HUDEP-2 (cell line): ENCODE results near the gene TAPT1.

Experiments
- DNase-seq, 76 experiments: peaks; one replicate each; lab custom pipeline; 2025; ENCODE audit not compliant: unreplicated experiment in 76 of 76; lab: John Stamatoyannopoulos, UW

TAPT1 gene

DNA sequence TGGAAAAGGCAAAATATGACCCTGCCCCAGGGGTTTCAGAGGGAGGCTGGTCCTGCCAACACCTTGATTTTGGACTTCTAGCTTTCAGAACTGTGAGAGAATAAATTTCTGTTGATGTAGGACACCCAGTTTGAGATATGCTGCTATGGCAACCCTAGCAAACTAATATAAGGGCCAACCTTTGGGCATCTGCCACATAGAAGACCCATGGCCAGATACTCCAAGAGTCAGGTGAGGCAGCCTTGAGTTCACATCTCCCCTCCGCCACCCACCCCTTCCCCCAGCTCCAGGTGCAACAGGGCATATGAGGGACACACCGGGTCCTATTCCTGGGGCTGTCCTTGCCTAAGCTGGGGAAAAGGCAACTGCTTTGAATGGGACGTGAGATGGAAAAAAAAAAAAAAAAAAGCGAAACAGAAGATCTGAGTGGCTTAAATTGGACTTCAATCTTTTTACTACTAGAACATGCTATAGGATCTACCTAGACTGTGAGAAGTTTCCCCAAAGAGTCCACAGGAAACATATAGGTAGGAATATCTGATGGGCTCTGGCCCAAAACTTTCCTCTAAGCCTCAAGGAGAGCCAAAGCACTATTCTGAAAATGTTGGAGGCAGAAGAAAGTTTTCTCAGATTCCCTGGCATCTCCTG lies 85.9 kb downstream of the TAPT1 start:
- no peak for DNase-seq

DNA sequence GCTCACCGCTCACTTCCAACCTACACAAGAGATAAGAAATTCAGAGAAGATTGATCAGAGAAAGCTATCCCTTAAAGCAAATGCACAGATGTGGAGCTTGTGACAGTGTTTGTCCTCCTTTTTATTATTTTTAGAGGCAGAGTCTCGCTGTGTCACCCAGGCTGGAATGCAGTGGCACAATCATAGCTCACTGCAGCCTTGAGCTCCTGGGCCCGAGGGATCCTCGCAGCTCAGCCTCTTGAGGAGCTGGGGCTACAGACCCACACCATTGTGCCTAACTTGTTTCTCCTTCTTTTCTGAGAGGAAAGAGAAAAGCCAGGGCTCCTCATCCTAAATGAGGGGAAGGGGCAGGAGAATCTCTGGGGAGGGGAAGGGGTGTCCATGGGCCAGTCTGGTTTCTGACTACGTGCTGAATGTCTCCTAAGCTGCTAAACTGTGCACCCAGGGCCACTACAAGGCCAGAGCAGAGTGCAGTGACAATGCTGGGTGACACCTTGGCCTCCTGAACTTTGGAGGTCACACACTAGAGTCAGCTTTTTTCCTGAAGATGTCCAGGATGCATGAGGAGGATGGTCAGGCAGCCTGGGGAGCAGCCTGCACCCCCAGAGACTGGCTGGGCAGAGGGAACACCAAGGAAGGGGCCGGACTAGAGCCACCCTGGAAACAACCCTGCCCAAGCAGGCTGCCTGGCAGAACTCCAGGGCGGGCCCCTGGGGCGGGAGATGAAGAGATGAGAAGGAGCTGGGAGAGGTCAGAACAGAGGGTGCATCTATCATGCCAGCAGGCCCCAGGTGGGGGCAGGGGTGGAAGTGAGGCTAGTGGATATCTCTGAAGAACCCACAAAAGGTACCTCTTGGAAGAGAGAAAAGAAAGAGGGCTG lies 87.0 kb downstream of the TAPT1 start:
- peak in 70 of 76 experiments; percentile 2 to 78 (median 46) for DNase-seq

DNA sequence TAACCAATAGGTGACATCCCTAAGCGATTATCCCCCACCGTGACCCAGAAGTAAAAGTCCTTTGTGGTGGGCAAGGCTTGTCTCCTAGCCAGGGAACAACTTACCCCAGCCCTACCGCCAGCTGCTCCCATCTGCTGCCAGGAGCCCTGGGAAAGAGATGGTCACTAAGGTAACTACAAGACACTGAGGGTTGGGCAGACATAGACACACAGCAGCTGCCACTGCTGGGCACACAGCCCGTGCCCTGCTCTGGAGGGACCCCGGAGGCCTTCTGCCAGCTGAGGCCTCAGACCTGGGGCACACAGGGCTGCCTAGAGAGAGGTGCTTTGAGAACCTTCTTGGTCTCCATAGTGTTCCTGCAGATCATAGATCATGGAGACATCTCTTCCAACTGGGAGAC lies 89.4 kb downstream of the TAPT1 start:
- DNase-seq: no peak

DNA sequence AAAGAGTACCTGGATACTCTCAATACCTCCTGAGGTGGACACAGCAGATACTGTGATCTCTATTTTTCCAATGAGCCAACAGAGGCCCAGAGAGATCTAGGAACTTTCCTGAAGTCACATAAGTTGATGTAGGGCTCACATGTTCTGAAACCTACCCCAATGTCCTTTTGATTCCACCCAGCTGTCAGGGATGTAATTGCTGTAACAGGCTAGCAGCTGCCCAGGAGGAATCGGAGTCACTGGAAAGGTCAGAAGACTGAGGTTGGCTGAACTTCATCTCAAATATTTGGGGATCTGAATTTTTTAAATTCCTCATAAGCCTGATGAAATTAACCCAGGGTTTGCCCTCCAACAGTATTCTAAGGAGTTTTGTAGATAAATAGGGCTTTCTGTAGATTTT lies 90.0 kb downstream of the TAPT1 start:
- DNase-seq: no peak

DNA sequence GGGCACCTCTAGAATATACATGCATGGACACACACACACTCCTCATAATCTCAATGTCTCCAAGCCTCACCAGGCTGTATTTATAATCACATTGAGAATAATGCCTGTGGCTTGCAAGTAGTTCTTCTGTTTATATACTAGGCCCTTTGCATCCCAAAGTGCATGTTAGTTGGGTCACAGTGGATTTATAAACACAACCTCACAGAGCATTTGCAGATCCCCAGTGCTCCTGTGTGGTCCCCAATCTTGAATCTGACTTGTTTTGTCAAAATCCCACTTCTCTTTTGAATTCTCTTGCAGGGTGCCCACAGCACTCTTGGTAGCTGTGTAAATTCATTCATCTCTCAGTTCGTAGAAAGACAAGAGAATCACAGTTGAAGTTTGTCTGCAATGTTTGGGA lies 92.9 kb downstream of the TAPT1 start:
- no peak for DNase-seq

GRCh38 chr4:16131293-16131692 lies 95.0 kb downstream of the TAPT1 start:
- DNase-seq: no peak

GRCh38 chr4:16129336-16129735 lies 96.9 kb downstream of the TAPT1 start:
- peak in 33 of 76 experiments; percentile 1 to 54 (median 13) for DNase-seq

GRCh38 chr4:16126714-16127113 lies 99.6 kb downstream of the TAPT1 start:
- no peak for DNase-seq

DNA sequence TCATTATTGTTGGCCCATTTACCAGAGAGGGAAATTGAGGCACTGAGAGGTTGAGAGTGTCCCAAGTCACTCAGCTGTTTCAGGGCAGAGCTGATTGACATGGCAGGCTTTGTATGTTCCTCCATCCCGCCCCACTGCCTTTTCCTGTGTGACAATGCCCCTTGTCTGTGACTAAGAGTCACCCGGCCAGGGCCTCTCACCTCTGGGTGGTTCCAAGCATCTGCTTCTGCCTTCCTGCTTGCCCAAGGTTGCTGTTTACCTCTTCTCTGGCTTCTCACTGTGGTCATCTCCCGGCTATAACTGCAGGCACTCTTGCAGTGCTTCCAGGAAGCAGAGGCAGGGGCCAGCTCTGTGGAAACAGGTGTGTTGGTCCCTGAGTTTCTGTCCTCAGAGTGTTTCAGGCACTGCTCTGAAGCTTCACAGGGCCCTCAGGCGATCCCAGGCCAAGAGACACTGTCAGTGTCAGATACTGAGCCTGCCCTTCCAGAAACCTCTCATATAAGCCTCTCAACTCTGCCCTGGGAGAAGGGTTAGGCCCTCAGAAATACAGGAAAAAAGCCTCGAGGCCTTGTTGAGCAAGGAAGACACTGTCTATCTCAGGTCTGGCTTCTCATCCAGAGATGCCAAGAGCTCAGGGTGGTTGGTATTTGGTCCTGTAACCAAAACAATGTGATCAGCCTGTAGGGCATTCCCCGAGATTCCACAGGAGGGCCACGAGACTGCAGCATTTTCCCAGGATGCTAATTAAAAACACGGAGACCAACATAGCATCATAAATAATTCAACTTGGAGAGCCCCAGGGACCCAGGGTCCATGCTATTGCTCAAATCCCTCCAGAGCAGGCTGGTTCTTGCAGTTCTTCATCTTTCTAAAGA lies 100.5 kb downstream of the TAPT1 start:
- DNase-seq: peak in 1 of 76 experiments; percentile 1

- no peak for DNase-seq
Observed at GRCh38 chr4:16124232-16124631, 102.0 kb downstream of the TAPT1 start.

DNA sequence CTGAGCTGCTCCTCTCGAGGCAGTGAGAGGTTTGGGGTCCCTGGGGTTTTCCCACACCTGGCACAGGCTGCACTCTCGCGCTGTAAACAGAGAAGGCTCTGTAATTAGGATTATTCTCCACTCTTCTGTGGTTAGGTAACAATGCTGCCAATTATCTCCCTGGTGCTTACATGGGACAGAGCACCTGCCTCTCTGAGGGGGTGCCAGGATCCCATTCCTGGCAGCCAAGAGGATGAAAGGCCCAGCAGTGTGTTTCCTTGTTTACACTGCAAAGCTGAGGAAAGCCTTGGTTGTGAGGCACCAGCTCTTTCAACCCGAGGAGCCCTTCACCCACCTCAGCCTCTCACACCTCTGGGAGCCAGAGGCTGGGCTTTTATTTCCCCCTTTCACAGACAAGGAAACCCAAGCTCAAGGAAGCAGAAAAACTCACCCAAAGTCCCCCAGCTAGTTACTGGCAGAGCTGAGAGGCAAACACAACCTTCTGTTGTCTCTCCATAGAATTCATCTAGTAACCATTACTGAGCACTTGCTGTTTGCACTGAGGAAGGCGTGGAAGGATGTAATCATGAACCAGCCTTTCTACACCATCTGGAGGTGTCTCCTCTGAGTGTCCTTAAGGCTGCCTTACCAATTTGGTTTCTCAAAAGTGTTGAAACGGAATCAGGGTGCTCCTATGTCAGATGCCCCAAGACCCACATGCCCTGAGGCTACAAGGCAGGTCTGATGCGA lies 102.8 kb downstream of the TAPT1 start:
- DNase-seq: no peak

GRCh38 chr4:16122784-16123183 lies 103.5 kb downstream of the TAPT1 start:
- DNase-seq: no peak

DNA sequence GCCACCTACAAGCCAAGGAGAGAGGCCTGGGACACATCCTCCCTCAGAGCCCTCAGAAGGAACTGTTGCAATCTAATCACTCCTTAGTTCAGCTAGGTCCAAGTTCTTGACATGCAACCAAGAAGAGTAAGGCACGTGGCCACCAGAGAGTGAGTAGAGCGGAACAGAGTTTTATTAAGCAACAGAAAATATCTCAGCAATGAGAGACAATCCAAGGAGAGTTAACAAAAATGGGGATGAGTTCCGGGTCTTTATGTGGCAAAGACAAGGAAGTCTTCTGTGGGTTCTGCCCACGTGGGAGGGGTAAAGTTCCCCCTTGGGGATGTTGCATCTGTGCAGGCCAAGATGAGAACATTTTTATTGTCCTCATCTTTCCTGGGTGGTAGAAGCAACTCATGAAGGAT lies 104.0 kb downstream of the TAPT1 start:
- no peak for DNase-seq

DNA sequence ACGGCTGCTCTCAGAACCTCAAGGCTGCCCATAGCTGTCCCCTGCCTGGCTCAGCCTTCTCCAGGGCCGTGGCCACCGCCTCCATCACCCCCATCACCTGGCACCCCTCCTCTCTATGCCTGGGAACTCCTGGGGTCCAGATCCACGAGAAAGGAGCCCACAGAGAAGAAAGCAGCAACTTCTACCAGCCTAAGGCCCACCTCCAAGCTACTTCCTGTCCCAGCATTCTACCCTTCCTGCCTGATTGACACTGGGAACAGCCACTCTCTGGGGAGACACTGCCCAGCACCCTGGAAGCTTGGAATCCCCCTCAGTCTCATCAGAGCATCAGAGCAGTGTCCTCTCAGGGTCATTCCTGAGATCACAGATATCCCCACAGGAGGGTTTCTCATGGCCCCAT lies 105.6 kb downstream of the TAPT1 start:
- no peak for DNase-seq

DNA sequence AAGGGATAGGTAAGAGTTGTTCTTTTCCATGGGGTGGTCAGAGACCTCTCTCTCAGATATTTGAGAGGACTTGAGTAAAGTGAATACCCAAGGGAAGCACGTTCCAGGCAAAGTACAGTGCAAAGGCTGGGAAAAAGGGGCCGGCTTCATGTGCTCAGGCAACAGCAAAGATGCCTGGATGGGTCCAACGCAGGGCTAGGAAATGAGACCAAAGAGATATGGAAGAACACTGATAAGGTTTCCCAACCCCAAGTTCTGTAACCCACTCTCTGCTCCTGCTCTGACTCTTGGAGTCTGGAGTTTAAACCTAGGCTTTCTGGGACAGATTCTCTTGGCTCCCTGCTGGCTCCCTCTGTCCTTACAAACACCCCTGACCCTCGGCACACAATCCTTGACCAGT lies 106.3 kb downstream of the TAPT1 start:
- no peak for DNase-seq

DNA sequence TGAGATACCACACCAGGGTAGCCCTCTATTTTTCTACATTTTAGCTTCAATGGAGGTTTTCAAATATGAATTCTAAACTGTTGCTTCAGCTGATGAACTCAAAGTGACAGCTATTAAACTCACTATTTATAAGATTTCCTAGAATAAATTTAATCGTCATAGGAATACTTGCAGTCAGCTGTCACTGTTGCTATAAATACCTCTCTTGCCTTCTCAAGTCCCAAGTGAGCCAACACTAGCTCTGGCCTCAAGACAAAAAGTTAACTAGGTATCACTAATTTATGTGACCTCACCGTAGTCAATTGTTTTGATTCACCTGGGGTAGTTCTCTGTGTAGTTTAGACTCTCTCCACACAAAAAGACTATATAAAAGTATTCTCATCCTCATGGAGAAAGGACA lies 108.2 kb downstream of the TAPT1 start:
- DNase-seq: no peak

DNA sequence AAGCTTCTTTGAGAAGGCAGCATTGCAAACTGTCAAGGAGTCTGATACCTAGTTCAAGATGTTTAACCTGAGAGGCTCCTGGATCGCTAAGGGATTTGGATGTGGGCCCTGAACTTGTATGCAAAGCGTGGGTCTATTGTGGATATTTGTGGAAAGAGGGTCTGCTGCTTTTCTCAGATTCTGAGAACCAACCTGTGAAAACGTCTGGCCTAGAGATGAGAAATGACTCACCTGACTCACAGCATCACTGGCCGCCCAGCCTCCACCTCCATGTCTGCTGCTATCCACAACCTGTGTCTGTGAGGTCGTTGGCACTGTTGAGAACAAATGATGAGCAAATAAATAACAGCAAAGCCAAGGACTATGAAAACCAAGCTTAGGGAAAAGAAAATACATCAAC lies 109.1 kb downstream of the TAPT1 start:
- no peak for DNase-seq

DNA sequence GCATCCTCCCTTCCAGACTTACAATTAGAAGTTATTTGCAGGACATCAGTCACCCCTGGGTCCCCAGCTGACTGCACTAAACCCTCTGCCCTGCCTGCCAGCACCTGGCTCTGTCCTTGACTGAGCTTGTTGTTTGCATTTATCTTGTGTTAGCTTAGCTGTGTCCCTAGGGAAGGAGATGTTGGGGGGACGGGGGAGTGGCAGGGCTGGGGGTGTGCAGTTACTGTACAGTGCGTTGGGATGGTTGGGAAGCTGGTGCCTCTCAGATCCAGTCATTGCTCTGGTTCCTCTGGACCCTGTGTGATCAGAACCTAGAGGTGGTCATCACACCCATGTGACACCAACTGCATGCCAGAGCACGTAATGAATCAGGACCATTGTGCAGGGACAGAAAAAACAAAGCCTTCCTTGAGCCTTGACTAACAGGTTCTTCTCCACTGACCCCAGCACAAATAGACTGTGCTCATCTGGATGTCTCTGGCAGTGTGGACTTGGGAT lies 109.7 kb downstream of the TAPT1 start:
- no peak for DNase-seq

- DNase-seq: no peak
Observed at GRCh38 chr4:16116019-16116418, 110.3 kb downstream of the TAPT1 start.

GRCh38 chr4:16114546-16114945 lies 111.7 kb downstream of the TAPT1 start:
- DNase-seq: no peak
